Measurements from ENCODE around the gene CREB5. TPM values are rescaled to one million over a fixed set of nuclear protein-coding genes. Genes with fewer than 3 reads are reported as not detected.

The CREB5 gene
- total and polyA plus RNA-seq, 9 donors, result 0.71 to 15.0 (median 2.7) TPM

GRCh38 chr7:28739826-28740225 lies 327.5 kb downstream of the CREB5 start:
- WGBS, 3 donors, result 73 to 88% (median 84%) methylated on average over 5 of the region's 5 CpGs

GRCh38 chr7:28744951-28745350 lies 332.6 kb downstream of the CREB5 start:
- H3K9me3 ChIP-seq, result no peaks in the 10 kb centered on the region
- WGBS, 3 donors, result 69 to 72% (median 69%) methylated on average over 4 of the region's 4 CpGs
- no peaks in the 10 kb centered on the region for H3K36me3 ChIP-seq
- H3K27me3 ChIP-seq, result no peaks in the 10 kb centered on the region
- no peak overlapping the region for H3K27ac ChIP-seq
- intact Hi-C loops (cut with DNase I), result no loop called here
- H3K4me3 ChIP-seq, result no peak overlapping the region
- TF ChIP-seq EP300 (IDR thresholded peaks at IDR 0.05) (no peak), POLR2A (IDR thresholded peaks at IDR 0.05) (no peak), CTCF (IDR thresholded peaks at IDR 0.05) (no peak)
- no peaks in the 10 kb centered on the region for H3K4me1 ChIP-seq (ENCODE audit: insufficient read depth)
- DNase-seq, result no peak

More at GRCh38 chr7:28739826-28740225, 327.5 kb downstream of the CREB5 start:
- H3K27ac ChIP-seq, result no peak overlapping the region
- TF ChIP-seq EP300 (IDR thresholded peaks at IDR 0.05), result no peak
- no peak for TF ChIP-seq POLR2A (IDR thresholded peaks at IDR 0.05)
- TF ChIP-seq CTCF (IDR thresholded peaks at IDR 0.05), result no peak
- no peaks in the 10 kb centered on the region for H3K27me3 ChIP-seq
- H3K36me3 ChIP-seq, result no peaks in the 10 kb centered on the region
- DNase-seq, result no peak
- no peaks in the 10 kb centered on the region for H3K4me1 ChIP-seq (ENCODE audit: insufficient read depth)
- intact Hi-C loops (cut with DNase I), result no loop called here
- no peak overlapping the region for H3K4me3 ChIP-seq
- no peaks in the 10 kb centered on the region for H3K9me3 ChIP-seq

- Histone ChIP-seq H3K4me3 (no peak overlapping the region), H3K9me3 (no peaks in the 10 kb centered on the region), H3K27me3 (no peaks in the 10 kb centered on the region), H3K36me3 (no peaks in the 10 kb centered on the region), H3K4me1 (ENCODE audit: insufficient read depth) (no peaks in the 10 kb centered on the region), H3K27ac (no peak overlapping the region)
- no peak for DNase-seq
- TF ChIP-seq CTCF (IDR thresholded peaks at IDR 0.05) (no peak), EP300 (IDR thresholded peaks at IDR 0.05) (no peak), POLR2A (IDR thresholded peaks at IDR 0.05) (no peak)
- intact Hi-C loops (cut with DNase I), result no loop called here
- WGBS, 3 donors, result 89 to 93% (median 91%) methylated on average over 3 of the region's 3 CpGs
These were observed 333.0 kb downstream of the CREB5 start for GRCh38 chr7:28745351-28745750.

GRCh38 chr7:28747404-28747803 lies 335.1 kb downstream of the CREB5 start:
- no peaks in the 10 kb centered on the region for H3K4me1 ChIP-seq (ENCODE audit: insufficient read depth)
- intact Hi-C loops (cut with DNase I), result no loop called here
- no peaks in the 10 kb centered on the region for H3K36me3 ChIP-seq
- H3K4me3 ChIP-seq, result no peak overlapping the region
- no peaks in the 10 kb centered on the region for H3K9me3 ChIP-seq
- no peaks in the 10 kb centered on the region for H3K27me3 ChIP-seq
- no peak for DNase-seq
- TF ChIP-seq EP300 (IDR thresholded peaks at IDR 0.05) (no peak), POLR2A (IDR thresholded peaks at IDR 0.05) (no peak), CTCF (IDR thresholded peaks at IDR 0.05) (no peak)
- no peak overlapping the region for H3K27ac ChIP-seq
- WGBS, 3 donors, result 70 to 80% (median 76%) methylated on average over 5 of the region's 5 CpGs

Measured in ovary (tissue), 9 donors.